Activated T-helper 1 cell treated with anti-CD3 and anti-CD28 coated beads, Interleukin-2, amount 50 U/mL, for 16 hours (primary cell): Measurements from ENCODE around the gene APOBEC3B.
"Not testable (repeated sequence)": the region's sequence is repeated elsewhere in the genome, so short reads cannot be mapped to it uniquely, and the experiment has no call there.

Experiments used
- DNase-seq, 2 donors: peaks; one replicate each; pipeline ENCODE4 v3.0.0-alpha.2; 2020; ENCODE audit warnings: low read depth in 1 of 2, low spot score in 1 of 2

APOBEC3B gene

GRCh38 chr22:39028281-39028680 is 46.1 kb downstream of the APOBEC3B start:
- DNase-seq = no peak

GRCh38 chr22:39029227-39029626 is 47.1 kb downstream of the APOBEC3B start:
- DNase-seq = no peak

GRCh38 chr22:39030705-39031104 is 48.6 kb downstream of the APOBEC3B start:
- no peak for DNase-seq

GRCh38 chr22:39031434-39032295 is 49.5 kb downstream of the APOBEC3B start:
- not testable (repeated sequence) for DNase-seq

GRCh38 chr22:39037071-39037470 is 54.9 kb downstream of the APOBEC3B start:
- not testable (repeated sequence) for DNase-seq

GRCh38 chr22:39039306-39040126 is 57.4 kb downstream of the APOBEC3B start:
- no peak for DNase-seq

- not testable (repeated sequence) for DNase-seq
These were observed 58.0 kb downstream of the APOBEC3B start for GRCh38 chr22:39040155-39040537.

GRCh38 chr22:39040538-39041296 is 58.6 kb downstream of the APOBEC3B start, which contains the start of gene APOBEC3F:
APOBEC3F (plus strand) TSS chr22:39040864; CDS start chr22:39040961, 97 bp downstream.
- peak in 1 of 2 donors; percentile 52 for DNase-seq

GRCh38 chr22:39041908-39042307 is 59.8 kb downstream of the APOBEC3B start:
- no peak for DNase-seq
